Stimulated activated CD4-positive, alpha-beta T cell treated with anti-CD3 and anti-CD28 coated beads, Interleukin-1b, Interleukin-23, amount 100 ng/mL, for 48 hours (primary cell): ENCODE results near the gene PER1.

Experiments used
- DNase-seq: peaks from one replicate; pipeline ENCODE4 v3.0.0-alpha.2; 2020

The PER1 gene

GRCh38 chr17:8137645-8138373 is 14.4 kb downstream of the PER1 start:
- DNase-seq = no peak

- no peak for DNase-seq
These were observed 18.3 kb downstream of the PER1 start for GRCh38 chr17:8133941-8134340.

DNA sequence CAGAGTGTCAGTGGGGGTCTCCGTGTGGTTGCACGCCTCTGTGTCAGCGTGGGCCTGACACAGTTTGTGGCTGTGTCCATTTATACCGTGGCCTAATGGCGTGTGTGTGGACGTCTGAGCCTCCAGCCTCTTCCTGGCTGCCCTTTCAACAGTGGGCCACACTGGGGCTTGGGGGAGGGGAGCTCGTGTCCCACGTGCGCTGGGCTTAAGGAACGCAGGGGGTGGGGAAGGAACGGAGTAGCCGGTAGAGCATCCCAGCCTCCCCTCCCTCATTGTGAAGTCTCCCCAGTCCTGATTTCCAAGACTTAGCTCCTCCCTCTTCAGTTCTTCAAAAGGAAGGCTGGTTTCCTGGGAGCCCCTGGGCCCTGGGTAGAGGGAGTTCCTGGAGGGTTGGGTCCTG is 18.8 kb downstream of the PER1 start:
- DNase-seq = no peak

GRCh38 chr17:8131844-8132441 is 20.3 kb downstream of the PER1 start:
- no peak for DNase-seq

- no peak for DNase-seq
These were observed 23.9 kb downstream of the PER1 start for GRCh38 chr17:8128125-8128784.

DNA sequence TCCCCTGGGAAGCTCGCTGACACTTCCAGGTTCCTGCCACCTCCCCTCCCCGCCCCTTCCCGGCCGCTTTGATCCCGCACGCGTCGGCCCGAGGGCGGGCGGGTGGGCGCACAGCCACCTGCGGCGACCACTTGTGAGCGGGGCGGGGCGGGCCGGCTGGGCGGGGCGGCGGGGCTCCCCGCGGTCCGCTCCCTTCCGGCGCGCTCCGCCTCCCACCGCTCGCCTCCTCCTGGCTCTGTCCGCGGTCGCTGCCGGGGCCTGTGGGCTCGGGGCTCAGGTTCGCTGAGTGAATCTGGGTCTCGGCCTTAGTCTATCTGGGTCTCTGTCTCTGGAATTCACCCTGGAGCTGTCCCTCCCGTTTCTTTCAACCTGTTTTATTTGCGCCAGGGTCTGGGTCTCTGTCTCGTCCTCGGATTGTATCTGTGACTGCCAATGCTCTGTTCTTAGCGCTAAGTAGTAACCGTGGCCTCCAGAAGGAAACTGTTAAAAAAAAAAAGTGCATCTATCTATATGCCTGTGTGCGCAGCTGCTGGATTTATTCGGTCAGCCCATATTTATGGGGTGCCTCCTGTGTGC is 25.6 kb downstream of the PER1 start:
- DNase-seq = no peak

GRCh38 chr17:8125947-8126490 is 26.2 kb downstream of the PER1 start:
- DNase-seq = no peak

GRCh38 chr17:8125154-8125946 is 26.9 kb downstream of the PER1 start:
- peak; percentile 90 for DNase-seq

DNA sequence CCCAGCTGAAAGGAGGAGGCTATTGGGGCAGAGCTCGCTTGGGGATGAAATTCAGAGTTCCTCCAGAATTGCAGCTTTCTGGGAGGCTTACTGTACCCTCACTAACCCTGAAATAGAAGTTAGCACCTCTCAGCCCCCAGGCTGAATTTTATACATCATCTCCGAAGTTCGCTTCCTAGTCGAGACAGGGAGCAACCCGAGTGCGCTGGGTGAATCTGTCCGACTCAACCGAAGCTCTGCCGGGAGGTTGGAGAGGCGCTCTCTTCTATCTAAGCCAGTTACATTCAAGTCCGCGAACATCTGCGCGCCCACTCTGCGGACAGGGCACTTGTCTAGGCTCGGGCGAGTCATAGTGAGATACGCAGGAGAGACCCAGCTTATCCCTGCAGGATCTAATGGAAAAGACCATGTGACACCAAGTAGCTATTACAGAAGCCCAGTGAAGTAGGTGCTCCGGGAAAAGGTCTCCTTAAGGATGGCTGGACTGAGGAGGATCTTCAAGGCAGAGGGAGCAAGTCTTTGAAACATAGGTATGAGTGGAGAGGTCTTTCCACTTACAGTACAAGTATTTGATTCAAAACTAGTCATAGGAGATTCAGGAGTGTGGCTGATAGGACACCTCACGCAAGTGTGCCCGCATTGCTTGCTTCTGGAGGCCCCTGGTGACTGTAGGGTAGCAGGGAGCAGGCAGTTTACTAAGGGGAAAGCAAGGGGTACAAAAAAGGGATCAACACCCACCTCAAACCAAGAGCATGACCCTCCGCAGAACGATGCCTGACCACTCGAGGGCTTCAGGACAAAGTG is 27.7 kb downstream of the PER1 start:
- DNase-seq = peak; percentile 31

GRCh38 chr17:8123695-8124349 is 28.4 kb downstream of the PER1 start, which contains the start of gene HES7:
Gene HES7 (minus strand): TSS chr17:8124106. CDS start chr17:8124084, 22 bp downstream.
- no peak for DNase-seq

GRCh38 chr17:8122924-8123694 is 29.1 kb downstream of the PER1 start:
- peak; percentile 53 for DNase-seq

DNA sequence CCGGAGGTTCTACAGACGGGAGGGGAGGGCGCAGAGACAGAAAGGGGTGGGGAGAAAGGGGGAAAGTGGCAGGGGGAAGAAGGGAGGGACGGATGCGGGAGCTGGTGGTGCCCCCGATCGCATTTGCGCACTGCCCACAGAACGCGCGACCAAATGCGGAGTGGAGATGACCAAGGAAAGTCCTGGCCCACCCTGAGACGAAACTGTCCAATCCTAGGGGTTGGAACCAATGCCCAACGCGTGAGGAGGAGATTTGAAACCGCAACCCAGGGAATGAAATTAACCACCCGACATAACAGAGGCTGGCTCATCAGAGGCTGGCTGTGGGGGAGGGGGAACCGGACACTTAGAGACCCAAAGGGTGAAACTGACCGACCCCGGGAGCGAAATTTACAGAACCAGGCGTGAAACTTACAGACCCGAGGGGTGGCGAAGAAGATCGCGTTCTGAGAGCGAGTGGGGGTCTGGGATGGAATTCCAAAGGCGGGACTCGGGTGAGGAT is 29.7 kb downstream of the PER1 start:
- DNase-seq = no peak

DNA sequence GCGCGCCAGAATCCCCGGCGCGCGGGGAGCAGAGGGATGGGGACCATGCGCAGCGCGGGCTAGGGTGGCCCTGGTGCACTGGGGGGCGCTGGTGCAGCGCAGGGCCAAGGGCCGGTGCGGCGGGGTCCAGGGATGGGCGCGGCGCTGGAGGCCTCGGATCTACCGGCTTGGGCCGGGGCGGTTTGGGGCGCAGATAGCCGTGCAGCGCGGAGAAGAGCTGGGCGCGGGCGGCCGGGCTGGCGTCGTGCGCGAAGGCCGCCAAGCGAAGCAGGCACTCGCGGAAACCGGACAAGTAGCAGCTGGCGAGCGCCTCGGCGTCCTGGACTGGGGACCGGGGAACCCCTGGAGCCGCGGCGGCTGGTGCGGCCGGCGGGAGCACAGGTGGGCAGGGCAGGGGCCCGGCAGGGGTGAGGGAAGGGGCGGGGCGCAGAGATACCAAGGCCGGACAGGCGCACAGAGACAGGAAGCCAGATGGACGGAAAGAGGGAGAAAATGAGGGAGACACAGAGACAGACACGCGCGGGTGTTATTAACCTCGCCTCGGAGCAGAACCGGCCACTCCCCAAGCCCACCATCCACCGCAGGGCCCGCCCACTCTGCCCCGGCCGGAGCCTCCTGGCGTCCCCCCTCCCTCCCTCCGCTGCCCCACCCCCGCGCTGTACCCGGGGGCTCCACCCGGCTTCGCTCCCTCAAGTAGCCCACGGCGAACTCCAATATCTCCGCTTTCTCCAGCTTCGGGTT is 30.4 kb downstream of the PER1 start:
- peak; percentile 63 for DNase-seq

- DNase-seq = no peak
These were observed 30.9 kb downstream of the PER1 start for GRCh38 chr17:8121407-8121680.

GRCh38 chr17:8120520-8121406 is 31.4 kb downstream of the PER1 start:
- DNase-seq = peak; percentile 86

DNA sequence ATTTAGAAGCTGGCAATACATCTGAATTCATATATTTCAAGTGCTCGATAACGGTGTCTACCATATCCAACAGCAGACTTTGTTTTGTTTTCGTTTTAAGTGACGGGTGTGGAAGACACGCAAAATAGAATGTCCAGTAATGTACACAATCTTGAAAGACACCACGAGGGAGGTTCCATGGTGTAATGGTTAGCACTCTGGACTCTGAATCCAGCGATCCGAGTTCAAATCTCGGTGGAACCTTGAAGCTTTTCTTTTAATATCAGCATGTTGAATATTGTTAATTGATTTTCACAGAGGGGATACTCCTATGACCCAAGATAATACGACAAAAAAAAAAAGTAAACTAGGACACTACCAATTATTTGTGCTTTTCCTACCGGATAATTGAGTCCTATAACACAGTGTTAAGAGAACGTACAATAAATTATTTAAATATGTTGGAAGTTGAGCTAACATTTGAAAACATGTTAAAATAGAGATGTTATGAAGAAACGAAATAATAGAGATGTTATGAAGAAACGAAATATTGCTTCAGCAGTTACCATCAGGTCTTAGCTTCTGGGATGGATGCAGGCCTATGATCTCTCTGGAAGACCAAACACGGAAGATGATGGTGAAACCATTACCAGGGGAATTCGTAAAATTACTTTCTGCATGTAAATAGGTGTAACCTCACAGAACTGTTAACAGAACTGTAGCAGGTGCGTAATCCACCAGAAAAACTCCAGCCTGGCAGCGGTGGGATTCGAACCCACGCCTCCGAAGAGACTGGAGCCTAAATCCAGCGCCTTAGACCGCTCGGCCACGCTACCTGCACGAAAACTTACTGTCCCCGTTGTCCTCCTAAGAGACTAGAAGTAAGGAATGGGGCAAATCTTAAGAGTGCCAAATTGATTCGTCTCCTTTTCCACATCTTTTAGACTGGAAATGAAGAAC is 32.4 kb downstream of the PER1 start:
- DNase-seq = peak; percentile 94
